ENCODE results near the gene RARS2.
"Not testable (repeated sequence)": the region's sequence is repeated elsewhere in the genome, so short reads cannot be mapped to it uniquely, and the experiment has no call there.

The RARS2 gene

DNA sequence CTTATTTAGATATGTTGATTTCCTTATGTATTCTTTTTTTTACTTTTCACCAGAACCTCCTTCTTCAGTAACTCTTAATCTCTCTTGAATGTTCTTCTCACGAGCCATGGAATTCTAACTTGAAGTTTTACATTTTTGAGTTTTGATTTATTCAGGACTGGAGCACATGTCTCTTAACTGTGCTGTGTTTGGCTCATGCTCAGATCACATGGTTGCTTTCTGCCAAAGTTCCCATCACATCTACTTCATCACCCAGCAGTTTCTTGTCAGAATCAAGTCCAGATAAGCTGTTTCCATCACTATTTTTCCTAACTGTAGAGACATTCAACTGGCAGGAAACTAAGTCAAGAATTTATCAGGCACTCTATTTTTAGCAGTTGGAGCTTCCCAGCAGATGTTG lies 85.3 kb downstream of the RARS2 start:
- no peak for TF ChIP-seq CTCF (IDR thresholded peaks at IDR 0.05)
- no peak overlapping the region for H3K4me3 ChIP-seq (ENCODE audit: low read depth in 1 of 2, low read length in 1 of 2)
- H3K27me3 ChIP-seq: no peaks in the 10 kb centered on the region
- peaks cover 83% of the 10 kb centered on the region for H3K36me3 ChIP-seq
- H3K9me3 ChIP-seq: no peaks in the 10 kb centered on the region
- no peak overlapping the region for H3K27ac ChIP-seq
- no peaks in the 10 kb centered on the region for H3K4me1 ChIP-seq (ENCODE audit: control insufficient read depth in 1 of 2, insufficient read depth in 1 of 2, low read depth in 1 of 2, low read length in 1 of 2)

DNA sequence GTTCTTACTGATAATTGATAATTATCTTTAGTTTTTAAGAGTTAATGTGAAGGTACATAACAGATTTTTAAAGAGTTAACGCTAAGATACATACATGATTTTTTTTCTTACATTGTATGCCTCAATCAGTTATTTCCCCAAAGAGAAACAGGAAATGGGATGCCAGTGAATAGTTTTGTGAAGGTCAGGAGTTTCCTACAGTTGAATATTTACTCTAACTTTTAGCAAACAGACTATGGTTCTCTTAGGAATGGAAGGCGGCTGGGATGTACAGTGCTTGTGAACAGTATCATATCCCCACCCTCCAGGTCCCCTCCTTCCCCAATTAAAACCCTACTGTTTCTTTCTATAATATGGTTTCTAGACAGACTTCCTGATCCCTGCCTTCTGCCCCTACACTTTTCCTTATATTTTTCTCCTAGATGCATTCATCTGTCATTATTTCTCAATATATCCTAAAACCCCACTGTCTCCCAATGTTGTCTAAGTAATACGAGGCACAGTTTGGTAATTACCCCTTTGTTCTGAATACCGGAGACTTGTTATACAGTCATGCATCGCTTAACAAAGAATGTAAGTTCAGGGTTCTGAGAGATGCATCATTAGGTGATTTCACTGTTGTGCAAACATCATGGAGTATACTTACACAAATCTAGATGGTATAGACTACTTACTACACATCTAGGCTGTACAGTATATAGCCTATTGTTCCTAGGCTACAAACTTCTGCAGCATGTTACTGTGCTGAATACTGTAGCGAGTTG lies 87.8 kb downstream of the RARS2 start:
- Histone ChIP-seq H3K4me3 (ENCODE audit: low read depth in 1 of 2, low read length in 1 of 2) (no peak overlapping the region), H3K27me3 (no peaks in the 10 kb centered on the region), H3K27ac (no peak overlapping the region), H3K36me3 (peaks cover 59% of the 10 kb centered on the region), H3K4me1 (ENCODE audit: control insufficient read depth in 1 of 2, insufficient read depth in 1 of 2, low read depth in 1 of 2, low read length in 1 of 2) (no peaks in the 10 kb centered on the region), H3K9me3 (no peaks in the 10 kb centered on the region)
- no peak for TF ChIP-seq CTCF (IDR thresholded peaks at IDR 0.05)

- H3K27me3 ChIP-seq: no peaks in the 10 kb centered on the region
- no peak overlapping the region for H3K27ac ChIP-seq
- H3K4me3 ChIP-seq (ENCODE audit: low read depth in 1 of 2, low read length in 1 of 2): no peak overlapping the region
- no peaks in the 10 kb centered on the region for H3K4me1 ChIP-seq (ENCODE audit: control insufficient read depth in 1 of 2, insufficient read depth in 1 of 2, low read depth in 1 of 2, low read length in 1 of 2)
- H3K36me3 ChIP-seq: peaks cover 31% of the 10 kb centered on the region
- H3K9me3 ChIP-seq: no peaks in the 10 kb centered on the region
- no peak for TF ChIP-seq CTCF (IDR thresholded peaks at IDR 0.05)
Observed at GRCh38 chr6:87498048-87498447, 91.7 kb downstream of the RARS2 start.

- H3K36me3 ChIP-seq: peaks cover 10% of the 10 kb centered on the region
- no peak overlapping the region for H3K4me3 ChIP-seq (ENCODE audit: low read depth in 1 of 2, low read length in 1 of 2)
- H3K4me1 ChIP-seq (ENCODE audit: control insufficient read depth in 1 of 2, insufficient read depth in 1 of 2, low read depth in 1 of 2, low read length in 1 of 2): no peaks in the 10 kb centered on the region
- no peak overlapping the region for H3K27ac ChIP-seq
- no peaks in the 10 kb centered on the region for H3K27me3 ChIP-seq
- no peak for TF ChIP-seq CTCF (IDR thresholded peaks at IDR 0.05)
- H3K9me3 ChIP-seq: no peaks in the 10 kb centered on the region
Observed at GRCh38 chr6:87494761-87495422, 94.9 kb downstream of the RARS2 start.

DNA sequence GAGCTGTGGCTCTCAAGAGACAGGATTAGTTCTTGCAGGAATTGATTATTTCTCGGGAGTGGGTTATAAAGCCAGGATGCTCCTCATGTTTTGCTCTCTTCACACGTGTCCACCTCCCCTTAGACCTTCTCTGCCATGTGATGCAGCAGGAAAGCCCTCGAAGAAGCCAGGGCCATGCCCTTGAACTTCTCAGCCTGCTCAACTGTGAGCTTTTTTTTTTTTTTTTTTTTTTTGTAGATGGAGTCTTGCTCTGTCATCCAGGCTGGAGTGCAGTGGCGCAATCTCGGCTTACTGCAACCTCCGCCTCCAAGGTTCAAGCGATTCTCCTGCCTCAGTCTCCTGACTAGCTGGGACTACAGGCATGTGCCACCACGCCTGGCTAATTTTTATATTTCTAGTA lies 100.5 kb downstream of the RARS2 start:
- H3K4me3 ChIP-seq (ENCODE audit: low read depth in 1 of 2, low read length in 1 of 2); H3K4me1 ChIP-seq (ENCODE audit: control insufficient read depth in 1 of 2, insufficient read depth in 1 of 2, low read depth in 1 of 2, low read length in 1 of 2); H3K36me3 ChIP-seq: not testable (repeated sequence)

GRCh38 chr6:87487555-87487954 lies 102.2 kb downstream of the RARS2 start:
- Histone ChIP-seq H3K9me3 (no peaks in the 10 kb centered on the region), H3K27ac (no peak overlapping the region), H3K27me3 (no peaks in the 10 kb centered on the region), H3K4me3 (ENCODE audit: low read depth in 1 of 2, low read length in 1 of 2) (no peak overlapping the region), H3K36me3 (peaks cover 4% of the 10 kb centered on the region), H3K4me1 (ENCODE audit: control insufficient read depth in 1 of 2, insufficient read depth in 1 of 2, low read depth in 1 of 2, low read length in 1 of 2) (peaks cover 3 to 8% of the 10 kb centered on the region in 2 experiments)
- no peak for TF ChIP-seq CTCF (IDR thresholded peaks at IDR 0.05)

More for the DNA sequence above, 100.5 kb downstream of the RARS2 start:
- H3K9me3 ChIP-seq, H3K27me3 ChIP-seq, H3K27ac ChIP-seq: not testable (repeated sequence)

Data from neutrophil (primary cell).